HAP-1 (cell line): ENCODE results near the gene WDR86.

Experiments used
- DNase-seq, 2 experiments: peaks; one replicate each; pipeline ENCODE4 v3.0.0-alpha.2; 2016 to 2020; ENCODE audit warnings: low spot score in 2 of 2
- H3K27me3 ChIP-seq: fragments of 250-450 bp; sonication (Bioruptor Pico); 2 replicates; pipeline ENCODE4 v1.5.1; 2020; ENCODE audit warnings: low read depth, mild to moderate bottlenecking, moderate library complexity
- H3K36me3 ChIP-seq: fragments of 250-450 bp; sonication (Bioruptor Pico); replicated peaks from 2 replicates; pipeline ENCODE4 v1.5.1; 2020; ENCODE audit warnings: mild to moderate bottlenecking
- H3K4me1 ChIP-seq: fragments of 250-450 bp; sonication (Bioruptor Pico); 2 replicates; pipeline ENCODE4 v1.5.1; 2020; ENCODE audit warnings: mild to moderate bottlenecking
- H3K4me3 ChIP-seq: fragments of 250-450 bp; sonication (Bioruptor Pico); 2 replicates; pipeline ENCODE4 v1.5.1; 2020; ENCODE audit warnings: mild to moderate bottlenecking, moderate library complexity
- H3K9me3 ChIP-seq: fragments of 250-450 bp; sonication (Bioruptor Pico); 2 replicates; pipeline ENCODE4 v1.5.1; 2020; ENCODE audit warnings: mild to moderate bottlenecking, moderate library complexity
- in situ Hi-C: fragments of 300-500 bp; cut with MboI; formaldehyde crosslinking; loops from 3 replicates; pipeline ENCODE4 v1.14.3; 2020; ENCODE audit warnings: low sequenced_read_pairs, inconsistent platforms, mixed read lengths

Gene WDR86

GRCh38 chr7:151351967-151352366 is 57.9 kb downstream of the WDR86 start:
- no peaks in the 10 kb centered on the region for H3K9me3 ChIP-seq
- H3K36me3 ChIP-seq: peaks cover 25% of the 10 kb centered on the region
- DNase-seq: no peak
- H3K4me1 ChIP-seq: no peaks in the 10 kb centered on the region
- H3K4me3 ChIP-seq: no peak overlapping the region
- in situ Hi-C loops: no loop called here
- H3K27me3 ChIP-seq: no peaks in the 10 kb centered on the region

- in situ Hi-C loops: no loop called here
- H3K36me3 ChIP-seq: peaks cover 34% of the 10 kb centered on the region
- peak in 1 of 2 experiments; percentile 57 for DNase-seq
Measured at GRCh38 chr7:151351027-151351426, 58.8 kb downstream of the WDR86 start.

GRCh38 chr7:151349507-151349853 is 60.4 kb downstream of the WDR86 start:
- Histone ChIP-seq H3K36me3 (peaks cover 44% of the 10 kb centered on the region), H3K27me3 (no peaks in the 10 kb centered on the region), H3K4me3 (no peak overlapping the region), H3K9me3 (no peaks in the 10 kb centered on the region), H3K4me1 (no peaks in the 10 kb centered on the region; the same call in 1 of the 2 replicates)
- in situ Hi-C loops: no loop called here
- no peak for DNase-seq

More at GRCh38 chr7:151351027-151351426, 58.8 kb downstream of the WDR86 start:
- H3K27me3 ChIP-seq: no peaks in the 10 kb centered on the region
- no peak overlapping the region for H3K4me3 ChIP-seq
- H3K4me1 ChIP-seq: no peaks in the 10 kb centered on the region
- no peaks in the 10 kb centered on the region for H3K9me3 ChIP-seq

DNA sequence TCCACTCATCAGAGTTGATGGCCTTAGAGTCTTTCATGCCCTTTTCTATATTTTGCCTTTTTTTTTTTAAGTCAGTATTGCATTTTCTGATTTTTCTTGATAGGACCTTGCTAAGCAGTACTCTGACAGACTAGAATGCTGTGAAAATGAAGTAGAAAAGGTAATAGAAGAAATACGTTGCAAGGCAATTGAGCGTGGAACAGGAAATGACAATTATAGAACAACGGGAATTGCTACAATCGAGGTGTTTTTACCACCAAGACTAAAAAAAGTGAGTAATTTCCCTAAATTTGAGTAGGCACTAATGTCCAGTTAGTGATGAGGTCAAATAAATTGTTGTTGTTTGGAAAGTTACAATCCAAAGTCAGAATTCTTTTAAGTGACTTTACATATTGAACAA is 60.9 kb downstream of the WDR86 start:
- no peaks in the 10 kb centered on the region; the same call in 1 of the 2 replicates for H3K4me1 ChIP-seq
- in situ Hi-C loops: no loop called here
- H3K27me3 ChIP-seq: no peaks in the 10 kb centered on the region
- peaks cover 41% of the 10 kb centered on the region for H3K36me3 ChIP-seq
- no peak overlapping the region for H3K4me3 ChIP-seq
- H3K9me3 ChIP-seq: no peaks in the 10 kb centered on the region
- no peak for DNase-seq

DNA sequence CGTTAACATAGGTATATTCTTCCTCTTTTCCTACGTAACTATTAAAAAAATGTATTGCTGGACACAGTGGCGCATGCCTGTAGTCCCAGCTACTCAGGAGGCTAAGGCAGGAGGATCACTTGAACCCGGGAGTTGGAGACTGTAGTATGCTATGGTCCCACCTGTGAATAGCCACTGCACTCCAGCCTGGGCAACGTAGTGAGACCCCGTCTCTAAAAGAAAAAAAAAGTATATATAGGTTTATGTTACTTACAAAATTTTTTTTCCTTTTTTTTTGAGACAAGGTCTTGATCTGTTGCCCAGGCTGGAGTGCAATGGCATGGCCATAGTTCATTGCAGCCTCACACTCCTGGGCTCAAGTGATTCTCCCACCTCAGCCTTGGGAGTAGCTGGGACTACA is 62.6 kb downstream of the WDR86 start:
- Histone ChIP-seq H3K36me3 (peaks cover 37% of the 10 kb centered on the region), H3K27me3 (no peaks in the 10 kb centered on the region), H3K4me1 (no peaks in the 10 kb centered on the region; the same call in 1 of the 2 replicates), H3K9me3 (no peaks in the 10 kb centered on the region), H3K4me3 (no peak overlapping the region)
- DNase-seq: no peak
- in situ Hi-C loops: no loop called here

DNA sequence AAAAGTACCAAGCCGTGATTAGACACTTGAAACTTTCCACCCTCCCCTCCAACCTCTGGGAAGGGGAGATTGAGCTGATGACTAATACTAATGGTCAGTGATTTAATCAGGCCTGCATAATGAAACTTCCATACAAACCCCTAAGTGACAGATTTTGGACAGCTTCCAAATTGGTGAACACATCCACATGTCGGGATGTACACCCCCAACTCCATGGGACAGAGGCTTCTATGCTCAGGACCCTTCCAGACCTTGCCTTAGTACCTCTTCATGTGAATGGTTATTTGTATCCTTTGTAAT is 63.4 kb downstream of the WDR86 start:
- H3K27me3 ChIP-seq: no peaks in the 10 kb centered on the region
- no peaks in the 10 kb centered on the region; the same call in 1 of the 2 replicates for H3K4me1 ChIP-seq
- in situ Hi-C loops: no loop called here
- no peak for DNase-seq
- H3K4me3 ChIP-seq: no peak overlapping the region
- peaks cover 30% of the 10 kb centered on the region for H3K36me3 ChIP-seq
- no peaks in the 10 kb centered on the region for H3K9me3 ChIP-seq

DNA sequence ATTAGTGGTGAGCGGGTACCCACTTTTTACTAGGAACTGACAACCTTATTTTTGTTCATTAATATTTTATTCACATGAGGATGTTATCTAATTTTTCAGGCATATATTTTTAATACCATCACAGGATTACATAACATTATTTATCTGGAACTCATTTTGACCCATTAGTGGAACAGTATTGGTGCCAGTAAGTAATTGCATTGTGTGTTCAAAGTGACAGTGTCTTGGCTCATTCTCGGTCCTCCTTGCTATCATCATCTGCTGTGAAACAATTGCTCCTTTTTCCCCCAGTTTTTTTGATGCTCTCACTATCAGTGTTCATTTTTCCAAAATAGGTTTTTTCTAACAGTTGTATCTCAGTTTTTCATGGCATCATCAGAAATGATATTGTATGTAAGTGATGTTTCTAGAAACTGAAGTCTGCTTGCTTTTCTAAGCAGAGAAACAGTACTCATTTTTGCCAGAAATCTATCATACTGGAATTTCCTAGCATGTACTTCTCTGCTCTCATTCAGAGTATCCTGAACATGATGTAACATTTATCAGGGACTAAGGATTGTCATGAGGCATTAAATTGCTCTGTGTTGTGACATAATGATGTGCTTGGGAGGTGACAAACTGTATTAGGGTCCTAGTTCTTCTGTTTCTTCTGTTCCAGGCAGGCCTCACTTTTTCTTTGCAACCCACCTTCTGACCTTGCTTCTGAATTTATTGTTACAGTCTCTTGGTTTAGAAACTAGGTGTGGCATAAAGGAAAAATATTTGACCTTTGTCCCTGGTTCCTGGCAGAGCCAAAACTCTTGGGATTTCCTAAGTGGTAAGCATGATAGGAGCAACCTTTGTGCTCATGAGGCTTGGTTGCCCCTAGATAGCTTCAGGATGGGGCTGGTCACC is 64.0 kb downstream of the WDR86 start:
- in situ Hi-C loops: no loop called here
- H3K4me1 ChIP-seq: peaks cover 3% of the 10 kb centered on the region; the same call in 1 of the 2 replicates

GRCh38 chr7:151343516-151343915 is 66.3 kb downstream of the WDR86 start:
- Histone ChIP-seq H3K4me3 (no peak overlapping the region), H3K4me1 (peaks cover 3% of the 10 kb centered on the region; the same call in 1 of the 2 replicates), H3K36me3 (peaks cover 22% of the 10 kb centered on the region), H3K27me3 (no peaks in the 10 kb centered on the region), H3K9me3 (peaks cover 2% of the 10 kb centered on the region; the same call in 1 of the 2 replicates)
- in situ Hi-C loops: no loop called here
- DNase-seq: no peak

More for the DNA sequence above, 64.0 kb downstream of the WDR86 start:
- Histone ChIP-seq H3K36me3 (peaks cover 26% of the 10 kb centered on the region), H3K4me3 (no peak overlapping the region), H3K9me3 (0 out of 2 replicates have a peak, but pooled peaks cover under 1% of the 10 kb centered on the region), H3K27me3 (no peaks in the 10 kb centered on the region)
- DNase-seq: no peak

DNA sequence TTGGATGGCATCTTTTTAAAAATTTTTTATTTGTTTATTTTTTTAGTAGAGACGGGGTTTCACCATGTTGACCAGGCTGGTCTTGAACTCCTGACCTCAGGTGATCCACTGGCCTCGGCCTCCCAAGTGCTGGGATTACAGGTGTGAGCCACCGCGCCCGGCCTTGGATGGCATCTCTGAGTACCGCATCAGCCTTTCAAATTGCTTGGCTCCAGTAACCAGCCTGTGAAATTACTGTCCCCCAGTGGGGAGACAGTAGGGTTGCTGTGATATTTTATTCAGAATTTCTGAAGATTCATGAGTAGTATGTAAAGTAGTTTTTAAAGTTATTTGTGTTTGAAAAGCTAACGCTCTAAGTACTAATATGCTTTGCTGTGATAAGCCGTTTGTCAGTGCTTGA is 67.0 kb downstream of the WDR86 start:
- in situ Hi-C loops: no loop called here
- DNase-seq: no peak
- Histone ChIP-seq H3K4me1 (peaks cover 3% of the 10 kb centered on the region; the same call in 1 of the 2 replicates), H3K4me3 (peak overlapping the region; percentile 53), H3K36me3 (peaks cover 19% of the 10 kb centered on the region), H3K9me3 (peaks cover 2% of the 10 kb centered on the region; the same call in 1 of the 2 replicates), H3K27me3 (no peaks in the 10 kb centered on the region)

- H3K4me1 ChIP-seq: peaks cover 3% of the 10 kb centered on the region; the same call in 1 of the 2 replicates
- peaks cover 2% of the 10 kb centered on the region; the same call in 1 of the 2 replicates for H3K9me3 ChIP-seq
- DNase-seq: no peak
- in situ Hi-C loops: no loop called here
- peak overlapping the region; percentile 53 for H3K4me3 ChIP-seq
- no peaks in the 10 kb centered on the region for H3K27me3 ChIP-seq
- peaks cover 19% of the 10 kb centered on the region for H3K36me3 ChIP-seq
Measured at GRCh38 chr7:151342102-151342646, 67.7 kb downstream of the WDR86 start.

DNA sequence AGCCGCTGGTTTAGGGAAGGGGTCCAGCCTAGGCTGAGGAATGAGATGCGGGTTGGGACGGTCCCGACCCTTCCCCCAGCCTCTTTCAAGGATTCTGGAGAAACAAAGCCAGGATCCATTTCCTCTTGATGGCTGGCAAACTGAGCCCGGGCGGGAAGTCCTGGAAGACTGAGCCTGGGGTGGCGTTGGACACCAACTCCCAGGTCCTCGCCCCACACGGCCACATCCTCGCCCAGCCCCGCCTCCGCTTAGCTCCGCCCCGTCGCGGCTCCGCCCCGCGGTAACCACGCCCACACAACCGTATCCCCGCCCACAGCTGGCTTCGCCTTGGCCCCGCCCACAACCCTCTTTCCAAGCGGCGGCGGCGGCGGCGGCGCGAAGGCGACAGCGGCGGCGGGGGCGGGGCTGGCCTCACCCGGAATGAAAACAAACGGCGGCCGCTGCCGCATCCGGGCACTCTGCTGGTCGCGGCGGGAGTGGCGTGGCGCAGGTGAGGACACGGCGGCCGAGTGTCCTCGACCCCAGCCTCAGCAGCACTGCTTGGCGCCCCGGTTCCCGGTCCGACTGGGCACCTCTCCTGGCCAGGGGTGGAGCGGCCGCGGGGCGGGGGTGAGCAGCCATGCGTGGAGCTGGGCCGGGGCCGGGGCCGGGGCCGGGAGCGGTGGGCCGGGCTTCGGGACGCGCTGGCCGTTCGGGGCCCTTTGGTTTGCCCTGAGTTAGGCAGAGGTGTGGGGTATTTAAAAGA is 68.3 kb downstream of the WDR86 start, which contains the start of gene NUB1:
Gene NUB1 (plus strand): TSS at position 456 of the 745 bp plus-strand sequence. CDS start 3,538 bp downstream, outside the sequence.
- peak; percentile 81 to 94 for DNase-seq
- peaks cover 2% of the 10 kb centered on the region; the same call in 1 of the 2 replicates for H3K9me3 ChIP-seq
- in situ Hi-C loops: no loop called here
- H3K27me3 ChIP-seq: no peaks in the 10 kb centered on the region
- peaks cover 3% of the 10 kb centered on the region; the same call in 1 of the 2 replicates for H3K4me1 ChIP-seq
- peak within 1 kb of the TSS; percentile 53 for H3K4me3 ChIP-seq
- peaks cover 15% of the 10 kb centered on the region for H3K36me3 ChIP-seq

DNA sequence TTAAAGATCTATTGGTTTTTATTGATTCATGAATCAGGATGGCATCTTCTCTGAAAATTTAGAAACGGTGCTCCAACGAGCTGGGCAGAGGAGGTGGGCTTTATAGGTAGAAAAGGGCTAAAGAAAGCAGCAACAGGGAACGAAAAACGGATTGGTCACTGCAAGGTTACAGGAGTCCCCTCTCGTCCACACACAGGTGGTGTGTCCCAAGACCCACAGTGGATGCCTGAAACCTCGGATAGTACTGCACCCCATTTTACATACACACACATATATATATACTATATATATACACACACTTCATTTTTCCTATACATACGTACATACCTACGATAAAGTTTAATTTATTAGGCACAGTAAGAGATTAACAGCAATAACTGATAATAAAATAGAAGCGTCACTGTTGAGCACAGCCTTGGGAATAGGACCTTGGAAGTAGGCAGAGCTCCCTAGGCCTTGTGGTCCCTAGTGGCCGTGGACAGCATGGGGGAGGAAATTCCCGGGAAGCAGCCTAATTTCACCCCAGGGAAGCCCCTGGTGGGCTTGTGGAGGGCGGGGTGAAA is 69.0 kb downstream of the WDR86 start:
- DNase-seq: peak in 1 of 2 experiments; percentile 10
- H3K4me3 ChIP-seq: peak overlapping the region; percentile 53
- in situ Hi-C loops: no loop called here

DNA sequence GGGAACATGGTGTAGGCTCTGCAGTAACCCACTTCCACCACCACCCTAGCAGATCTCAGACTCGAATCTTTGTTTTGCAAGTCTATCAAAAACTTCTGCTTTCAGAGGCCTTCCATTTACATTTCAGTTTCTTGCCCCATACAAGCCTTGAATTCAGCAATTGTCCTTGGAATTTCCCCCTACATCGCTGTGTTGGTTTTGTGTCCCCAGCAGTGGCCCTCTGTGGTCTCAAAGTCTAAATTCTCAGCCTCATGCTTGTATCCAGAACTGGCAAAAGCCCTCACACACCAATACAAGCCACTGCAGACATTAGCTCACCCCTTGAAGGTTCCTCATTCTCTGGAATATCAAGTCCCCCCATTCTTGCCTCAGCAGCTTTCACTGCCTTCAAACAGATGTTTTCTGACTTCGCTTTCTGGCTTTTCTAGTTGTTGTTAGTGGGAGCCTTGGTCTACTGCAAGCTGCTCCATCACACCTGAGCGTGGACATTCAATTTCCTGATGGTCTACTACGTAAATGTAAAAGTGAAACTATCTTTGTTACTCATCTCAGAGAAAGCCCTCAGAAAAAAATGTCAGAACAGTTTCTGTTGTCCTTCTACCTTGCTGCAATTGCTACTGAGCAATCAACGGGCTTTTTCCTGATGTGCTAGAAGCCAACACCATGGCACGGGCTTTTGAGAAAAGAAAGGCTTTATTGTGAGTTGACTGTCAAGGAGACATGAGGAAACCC is 70.0 kb downstream of the WDR86 start:
- 0 out of 2 replicates have a peak, but pooled peaks cover 3% of the 10 kb centered on the region for H3K4me1 ChIP-seq
- no peak for DNase-seq
- in situ Hi-C loops: no loop called here
- H3K4me3 ChIP-seq: no peak overlapping the region
- no peaks in the 10 kb centered on the region for H3K27me3 ChIP-seq
- H3K9me3 ChIP-seq: peaks cover 2% of the 10 kb centered on the region; the same call in 1 of the 2 replicates
- no peaks in the 10 kb centered on the region for H3K36me3 ChIP-seq

More for the DNA sequence above, 69.0 kb downstream of the WDR86 start:
- Histone ChIP-seq H3K27me3 (no peaks in the 10 kb centered on the region), H3K9me3 (peaks cover 2% of the 10 kb centered on the region; the same call in 1 of the 2 replicates), H3K4me1 (peaks cover 3% of the 10 kb centered on the region; the same call in 1 of the 2 replicates), H3K36me3 (peaks cover 9% of the 10 kb centered on the region)
